Neural cell (in vitro differentiated cells): ENCODE results near the gene ARHGAP42. TPM values are rescaled to one million over a fixed set of nuclear protein-coding genes. Genes with fewer than 3 reads are reported as not detected.

Source experiments
- H2AFZ ChIP-seq: fragments of 200-600, 300-800 bp; sonication (generic), shearing (Covaris generic); 2 replicates; pipeline ENCODE4 v1.6.0; 2014; ENCODE audit warnings: low read depth, mild to moderate bottlenecking, antibody characterized with exemption, low read length, moderate library complexity
- H3F3A ChIP-seq: fragments of 200-600 bp; shearing (Covaris generic); 2 replicates; pipeline ENCODE4 v1.6.1; 2016; ENCODE audit warnings: mild to moderate bottlenecking, moderate library complexity, mixed read lengths, antibody characterized with exemption, low read length; ENCODE audit not compliant: insufficient read depth, poor library complexity, severe bottlenecking
- H3K27ac ChIP-seq: fragments of 200-600, 300-800 bp; sonication (generic), shearing (Covaris generic); 2 replicates; pipeline ENCODE4 v1.5.1; 2014; ENCODE audit warnings: mild to moderate bottlenecking, low read length, moderate library complexity
- H3K27me3 ChIP-seq: fragments of 300-800, 200-600 bp; sonication (generic), shearing (Covaris generic); 2 replicates; pipeline ENCODE4 v1.6.0; 2014; ENCODE audit warnings: mild to moderate bottlenecking, low read depth, low read length, moderate library complexity; ENCODE audit not compliant: insufficient read depth
- H3K36me3 ChIP-seq: fragments of 300-800, 200-600 bp; sonication (generic), shearing (Covaris generic); 2 replicates; pipeline ENCODE4 v1.5.1; 2014; ENCODE audit warnings: mild to moderate bottlenecking, antibody characterized with exemption, low read length, moderate library complexity; ENCODE audit not compliant: insufficient read depth
- H3K4me2 ChIP-seq: fragments of 300-800, 200-600 bp; sonication (generic), shearing (Covaris generic); 2 replicates; pipeline ENCODE4 v1.6.0; 2014; ENCODE audit warnings: mild to moderate bottlenecking, low read length
- H3K4me3 ChIP-seq: fragments of 300-800, 200-600 bp; sonication (generic), shearing (Covaris generic); 2 replicates; pipeline ENCODE4 v1.5.1; 2014; ENCODE audit warnings: mild to moderate bottlenecking, low read length, moderate library complexity
- H3K79me2 ChIP-seq: fragments of 200-600 bp; shearing (Covaris generic); replicated peaks from 2 replicates; pipeline ENCODE4 v1.6.0; 2014; ENCODE audit warnings: mild to moderate bottlenecking, low read length, moderate library complexity; ENCODE audit not compliant: insufficient read depth
- H3K9ac ChIP-seq: fragments of 300-800, 200-600 bp; sonication (generic), shearing (Covaris generic); 2 replicates; pipeline ENCODE4 v1.6.1; 2016; ENCODE audit warnings: mild to moderate bottlenecking, low read length, mixed read lengths
- H3K9me2 ChIP-seq: fragments of 200-600 bp; shearing (Covaris generic); 2 replicates; pipeline ENCODE4 v1.6.1; 2016; ENCODE audit warnings: mild to moderate bottlenecking, low read length, mixed read lengths; ENCODE audit not compliant: insufficient read depth
- H3K9me3 ChIP-seq: fragments of 200-600, 300-800 bp; sonication (generic), shearing (Covaris generic); 2 replicates; pipeline ENCODE4 v1.6.1; 2016; ENCODE audit warnings: mild to moderate bottlenecking, mixed run types, low read length, moderate library complexity, mixed read lengths
- H4K20me1 ChIP-seq: fragments of 200-600 bp; shearing (Covaris generic); 2 replicates; pipeline ENCODE4 v1.6.1; 2016; ENCODE audit warnings: mild to moderate bottlenecking, mixed run types; ENCODE audit not compliant: insufficient read depth
- CTCF ChIP-seq: fragments of 450-650 bp; IDR thresholded peaks from 2 replicates; pipeline ENCODE4 v1.5.1; 2014; ENCODE audit warnings: antibody characterized with exemption, mild to moderate bottlenecking, moderate library complexity; ENCODE audit not compliant: poor library complexity, severe bottlenecking
- EP300 ChIP-seq: fragments of 450-650 bp; conservative IDR thresholded peaks from 2 replicates; pipeline ENCODE4 v1.6.1; 2014; ENCODE audit warnings: antibody characterized with exemption, mild to moderate bottlenecking, moderate library complexity; ENCODE audit not compliant: poor library complexity, severe bottlenecking
- EZH2 ChIP-seq: fragments of 200-600, 300-800 bp; shearing (Covaris generic), sonication (generic); IDR thresholded peaks from 2 replicates; pipeline ENCODE4 v1.6.1; 2014; ENCODE audit warnings: antibody characterized with exemption, low read length, borderline replicate concordance, mild to moderate bottlenecking; ENCODE audit not compliant: insufficient read depth, poor library complexity, severe bottlenecking
- MXI1 ChIP-seq: fragments of 450-650 bp; conservative IDR thresholded peaks from 2 replicates; pipeline ENCODE4 v1.6.1; 2014; ENCODE audit warnings: antibody characterized with exemption, mild to moderate bottlenecking; ENCODE audit not compliant: poor library complexity, severe bottlenecking
- POLR2AphosphoS5 ChIP-seq: IDR thresholded peaks from 2 replicates; pipeline ENCODE4 v1.6.1; 2012
- RAD21 ChIP-seq: fragments of 450-650 bp; conservative IDR thresholded peaks from 2 replicates; pipeline ENCODE4 v1.6.1; 2014; ENCODE audit warnings: antibody characterized with exemption, mild to moderate bottlenecking, moderate library complexity
- REST ChIP-seq: IDR thresholded peaks from 2 replicates; pipeline ENCODE4 v1.6.1; 2012; ENCODE audit warnings: borderline replicate concordance
- SMC3 ChIP-seq: fragments of 450-650 bp; conservative IDR thresholded peaks from 2 replicates; pipeline ENCODE4 v1.6.1; 2014; ENCODE audit warnings: antibody characterized with exemption, mild to moderate bottlenecking, moderate library complexity; ENCODE audit not compliant: poor library complexity
- TAF1 ChIP-seq: IDR thresholded peaks from 2 replicates; pipeline ENCODE4 v1.6.1; 2012; ENCODE audit warnings: low read depth
- polyA plus RNA-seq: library from polyadenylated mRNA; depleted of rRNA; stranded (reverse); fragments of >200 nt; gene quantifications from 2 replicates; pipeline ENCODE4 v1.2.3, GENCODE V29; 2014

ARHGAP42 gene
- polyA plus RNA-seq, 1 donor from 2014 or later = 0.64 TPM

- H3K4me3 ChIP-seq = no peak overlapping the region
- H2AFZ ChIP-seq = no peak overlapping the region
- no peak overlapping the region for H3K9ac ChIP-seq
- no peaks in the 10 kb centered on the region for H3F3A ChIP-seq
- no peaks in the 10 kb centered on the region for H3K27me3 ChIP-seq
- H3K36me3 ChIP-seq = no peaks in the 10 kb centered on the region
- no peaks in the 10 kb centered on the region for H3K79me2 ChIP-seq
- no peak overlapping the region for H3K4me2 ChIP-seq
- TF ChIP-seq TAF1 (no peak), POLR2AphosphoS5 (no peak), EZH2 (no peak), CTCF (no peak), EP300 (no peak), RAD21 (no peak), SMC3 (no peak), REST (no peak), MXI1 (no peak)
- no peaks in the 10 kb centered on the region for H3K9me3 ChIP-seq
- H4K20me1 ChIP-seq = no peaks in the 10 kb centered on the region
- H3K27ac ChIP-seq = no peak overlapping the region
- H3K9me2 ChIP-seq = no peaks in the 10 kb centered on the region
These were observed 344.6 kb downstream of the ARHGAP42 start for GRCh38 chr11:101031713-101032112.

- no peak overlapping the region for H3K27ac ChIP-seq
- no peak overlapping the region for H3K4me2 ChIP-seq
- no peak overlapping the region for H3K4me3 ChIP-seq
- no peaks in the 10 kb centered on the region for H3K27me3 ChIP-seq
- no peaks in the 10 kb centered on the region for H3K79me2 ChIP-seq
- H3F3A ChIP-seq = no peaks in the 10 kb centered on the region
- no peak overlapping the region for H2AFZ ChIP-seq
- TF ChIP-seq EZH2 = no peak
- no peak for TF ChIP-seq EP300
- TF ChIP-seq POLR2AphosphoS5 = no peak
- no peak for TF ChIP-seq CTCF
- TF ChIP-seq MXI1 = no peak
- no peaks in the 10 kb centered on the region for H3K9me2 ChIP-seq
- H4K20me1 ChIP-seq = no peaks in the 10 kb centered on the region
- no peaks in the 10 kb centered on the region for H3K9me3 ChIP-seq
- no peaks in the 10 kb centered on the region for H3K36me3 ChIP-seq
- no peak overlapping the region for H3K9ac ChIP-seq
These were observed 345.9 kb downstream of the ARHGAP42 start for GRCh38 chr11:101032991-101033390.
